Renal cortical epithelial cell (primary cell): ENCODE results near the gene KRTAP10-1. TPM values are rescaled to one million over a fixed set of nuclear protein-coding genes. Genes with fewer than 3 reads are reported as not detected.

Source experiments
- DNase-seq: peaks from one replicate; pipeline ENCODE4 v3.0.0-alpha.2; 2011; ENCODE audit warnings: low read depth
- total RNA-seq: library from RNA; depleted of rRNA; stranded (reverse); fragments of >200 nt; gene quantifications from 2 replicates; pipeline ENCODE4 v1.2.3, GENCODE V29; 2014

Gene KRTAP10-1
- total RNA-seq, 1 donor from 2014 or later, result not detected

DNA sequence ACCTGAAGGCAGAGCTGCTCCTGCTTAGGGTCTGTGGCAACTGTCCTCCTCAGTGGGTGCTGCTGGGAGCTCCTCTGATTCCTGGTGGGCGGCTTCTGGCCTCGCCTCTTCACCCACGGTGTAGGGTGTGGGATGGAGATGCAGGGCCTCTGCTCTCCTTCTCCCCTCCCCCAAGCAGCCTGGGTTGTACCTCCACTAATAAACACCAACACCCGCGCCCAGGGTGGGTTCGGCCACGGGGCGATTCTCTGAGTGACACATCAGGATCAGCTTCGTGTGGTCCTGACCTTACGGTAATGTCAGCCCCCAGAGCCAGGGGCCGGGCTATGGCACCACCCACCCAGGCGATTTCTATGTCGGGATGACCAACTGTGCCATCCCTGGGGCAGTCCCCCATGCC is 23.7 kb downstream of the KRTAP10-1 start:
- no peak for DNase-seq

DNA sequence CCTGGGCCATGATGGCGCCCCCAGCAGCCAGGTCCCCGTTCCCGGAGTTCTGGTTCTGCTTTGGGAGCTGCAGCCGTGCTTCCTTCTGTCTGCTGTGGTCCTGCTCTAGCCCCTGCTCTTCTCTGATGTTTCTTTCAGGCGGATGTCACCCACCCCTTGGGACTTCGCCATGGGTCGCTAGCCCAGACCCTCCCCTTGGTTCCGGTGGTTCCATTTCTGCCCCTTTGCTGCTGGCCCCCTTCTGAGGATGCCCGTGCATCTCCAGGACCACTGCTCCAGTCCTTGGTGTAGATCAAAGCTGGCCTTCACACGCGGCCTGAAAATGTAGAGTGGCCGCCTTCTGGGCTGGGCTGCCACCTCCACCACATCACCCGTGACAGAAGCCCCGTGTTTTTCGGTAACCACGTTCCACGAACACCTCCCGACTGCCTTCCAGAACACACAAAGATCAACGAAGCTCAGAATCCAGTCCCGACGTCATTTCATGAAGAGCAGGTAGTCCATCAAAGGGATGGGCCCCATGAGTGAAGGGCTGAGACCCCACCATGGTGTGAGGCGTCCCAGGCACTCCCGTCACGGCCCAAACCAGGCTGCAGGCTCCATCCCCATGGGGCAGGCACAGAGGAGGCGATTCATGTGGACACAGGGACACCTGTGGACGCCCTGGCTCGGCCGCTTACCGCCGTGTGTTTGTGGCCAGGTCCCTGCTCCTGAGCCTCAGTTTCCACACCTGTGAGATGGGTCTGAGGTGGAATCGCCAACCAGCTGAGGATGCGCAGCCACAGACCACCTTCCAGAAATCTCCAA is 24.4 kb downstream of the KRTAP10-1 start:
- no peak for DNase-seq

DNA sequence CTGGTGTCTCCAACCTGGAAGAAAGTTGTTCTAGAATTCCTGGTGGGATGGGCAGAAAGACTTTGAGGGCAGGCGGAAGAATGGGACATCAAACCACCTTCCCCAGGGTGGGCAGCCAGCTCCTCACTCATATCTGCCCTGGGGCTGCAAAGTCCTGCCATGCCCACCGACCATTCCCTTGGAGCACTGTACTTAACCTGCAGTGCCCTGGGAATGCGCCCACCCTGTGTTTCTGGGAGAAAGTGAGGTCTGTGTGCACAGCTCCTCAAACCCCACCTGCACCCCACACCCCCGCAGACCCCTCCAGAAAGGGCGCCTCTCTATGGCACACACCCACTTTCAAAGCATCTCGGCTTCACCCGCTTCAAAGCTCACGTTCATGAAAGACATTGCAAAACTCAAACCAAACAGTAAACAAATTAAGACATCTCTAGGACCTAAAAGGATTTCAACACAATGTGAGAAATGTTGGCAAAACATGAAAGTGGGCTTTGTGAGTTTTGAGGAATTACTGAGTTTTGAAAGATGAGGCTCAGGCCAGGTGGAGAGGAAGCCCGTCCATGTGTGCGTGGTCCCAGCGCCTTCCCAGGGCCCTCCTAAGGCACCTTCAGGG is 25.1 kb downstream of the KRTAP10-1 start:
- DNase-seq, result no peak

DNA sequence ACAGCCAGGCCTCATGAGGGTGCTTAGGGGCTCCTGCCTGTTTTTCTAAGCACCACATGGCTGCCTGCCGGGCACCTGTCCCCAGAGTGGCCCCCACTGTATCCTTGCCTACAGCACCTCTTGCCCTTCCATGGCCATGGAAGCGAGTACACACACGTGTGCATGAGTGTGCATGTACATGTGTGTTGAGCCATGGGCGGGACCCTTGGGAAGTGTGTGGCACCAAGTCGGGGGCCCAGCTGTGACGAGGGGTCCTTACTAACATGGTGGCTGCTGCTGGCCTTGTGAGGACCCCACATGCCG is 25.8 kb downstream of the KRTAP10-1 start:
- no peak for DNase-seq

DNA sequence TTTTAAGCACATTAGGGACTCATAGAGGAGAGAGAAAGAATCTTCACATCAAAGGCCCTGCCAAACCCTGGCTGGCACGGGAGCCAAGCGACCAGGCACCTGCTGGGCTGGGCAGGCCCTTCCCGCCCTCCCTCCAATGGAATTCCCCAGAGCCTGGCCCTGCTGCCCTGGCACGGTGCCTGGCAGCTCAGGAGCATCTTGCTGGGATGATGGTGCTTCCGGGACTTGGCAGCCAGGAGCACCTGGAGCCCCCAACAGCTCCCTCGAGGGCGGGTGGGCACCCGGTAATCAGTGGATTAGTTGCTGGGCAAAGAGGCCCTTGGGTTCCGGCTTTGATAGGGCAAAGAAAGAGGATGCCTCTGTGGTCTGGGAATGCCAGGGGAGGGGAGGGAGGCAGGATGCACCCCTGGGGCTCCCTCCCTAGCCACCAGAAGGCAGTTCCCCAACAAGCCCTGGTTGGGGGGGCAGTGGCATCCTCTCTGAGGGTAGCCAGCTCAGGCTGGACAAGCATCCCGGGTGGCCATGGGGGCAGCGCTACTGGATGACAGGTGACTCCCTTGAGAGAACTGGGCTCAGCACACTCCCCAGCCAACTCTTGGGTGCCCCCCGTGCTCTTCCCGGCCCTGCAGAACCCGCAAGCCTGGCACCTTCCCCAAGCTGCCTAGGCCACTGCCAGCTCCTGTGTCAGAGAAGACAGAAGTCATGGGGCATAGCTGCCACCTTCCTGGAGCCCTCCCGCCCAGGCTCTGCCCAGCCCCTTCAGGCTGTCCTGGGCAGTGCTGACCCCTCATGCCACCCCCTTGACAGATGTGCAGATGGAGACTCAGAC is 26.4 kb downstream of the KRTAP10-1 start:
- DNase-seq, result no peak

DNA sequence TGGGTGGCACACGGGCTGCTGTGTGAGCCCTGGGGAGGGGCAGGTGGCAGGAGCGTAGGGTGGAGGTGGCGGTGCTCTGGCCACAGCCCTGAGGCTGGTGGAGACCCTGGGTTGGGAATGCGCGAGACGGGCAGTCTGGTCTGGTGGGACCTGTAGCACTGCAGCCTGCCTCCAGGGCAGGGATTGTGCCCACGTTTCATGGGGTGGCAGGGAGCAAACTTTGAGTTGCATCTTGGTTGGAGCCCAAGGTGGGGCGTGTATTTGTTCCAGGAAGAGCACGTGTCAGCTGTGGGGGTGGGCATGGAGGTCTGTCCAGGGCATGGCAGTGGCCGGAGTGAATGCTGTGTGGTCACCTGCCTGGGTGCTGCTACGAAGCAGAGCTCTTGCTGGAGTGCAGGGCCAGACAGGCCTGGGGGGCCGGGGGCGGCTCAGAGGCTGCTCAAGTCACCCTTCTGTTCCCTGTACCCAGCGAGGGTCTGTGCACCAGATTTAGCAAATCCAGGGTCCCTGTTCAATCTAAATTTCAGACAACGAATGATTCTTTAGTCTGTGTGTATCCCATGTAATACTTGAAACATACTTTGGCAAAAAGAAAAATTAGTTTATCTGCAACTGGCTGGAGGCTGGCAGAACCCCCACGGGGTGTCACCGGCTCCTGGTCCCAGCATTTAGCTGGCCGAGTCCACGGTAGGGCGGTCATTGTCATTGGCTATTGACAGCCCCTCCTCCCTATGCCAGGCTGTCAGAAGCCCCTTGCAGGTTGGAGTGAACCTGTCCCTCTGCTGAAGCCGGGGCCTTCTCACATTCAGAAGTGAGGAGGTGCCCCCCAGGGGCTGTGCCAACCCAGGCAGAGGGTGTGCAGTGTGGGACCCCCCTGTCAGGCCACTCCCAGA is 27.3 kb downstream of the KRTAP10-1 start:
- DNase-seq, result no peak

DNA sequence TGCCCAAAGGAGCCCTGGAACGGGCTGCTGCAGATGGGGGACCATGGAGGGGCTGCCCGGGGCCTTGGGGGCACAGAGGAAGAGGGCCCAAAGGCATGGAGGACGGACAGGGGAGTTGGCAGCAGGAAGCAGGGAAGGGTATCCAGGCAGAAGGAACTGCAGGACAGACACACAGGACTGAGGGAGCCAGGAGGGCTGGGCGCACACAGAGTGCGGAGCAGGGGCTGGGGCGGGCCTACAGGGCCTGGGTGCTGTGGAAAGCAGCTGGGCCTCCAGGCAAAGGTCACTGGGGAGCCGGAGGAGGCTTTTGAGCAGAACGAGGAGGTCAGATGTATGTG is 28.1 kb downstream of the KRTAP10-1 start:
- DNase-seq, result no peak

DNA sequence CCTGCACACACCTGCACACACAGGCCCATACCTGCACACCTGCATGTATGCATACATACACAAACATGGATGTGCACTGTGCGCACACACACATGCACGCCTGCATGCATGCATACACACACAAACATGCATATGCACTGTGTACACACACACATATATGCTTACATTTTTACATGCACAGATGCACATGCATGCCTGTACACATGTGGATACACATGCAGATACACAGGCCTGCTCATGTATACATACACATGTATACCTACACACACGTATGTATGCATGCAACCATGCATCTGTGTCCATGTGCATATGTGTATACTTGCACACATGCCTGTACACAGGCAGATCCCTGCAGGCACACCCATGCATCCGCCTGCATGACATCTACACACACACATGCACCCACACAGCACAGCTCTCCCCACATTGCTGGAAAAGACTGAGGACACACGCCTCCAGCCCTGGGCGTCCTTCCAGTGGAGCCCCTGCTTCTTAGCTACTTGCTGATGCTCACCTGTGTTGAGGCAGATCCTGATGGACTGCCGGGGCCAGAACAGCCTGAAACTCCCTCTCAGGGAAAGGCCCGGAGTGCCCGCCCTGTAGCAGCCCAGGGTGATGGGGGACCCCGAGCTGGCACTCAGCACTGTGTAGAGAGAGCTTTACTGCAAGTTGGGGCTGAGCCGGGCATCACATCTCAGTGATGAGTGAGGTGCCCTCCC is 28.6 kb downstream of the KRTAP10-1 start:
- DNase-seq, result no peak

DNA sequence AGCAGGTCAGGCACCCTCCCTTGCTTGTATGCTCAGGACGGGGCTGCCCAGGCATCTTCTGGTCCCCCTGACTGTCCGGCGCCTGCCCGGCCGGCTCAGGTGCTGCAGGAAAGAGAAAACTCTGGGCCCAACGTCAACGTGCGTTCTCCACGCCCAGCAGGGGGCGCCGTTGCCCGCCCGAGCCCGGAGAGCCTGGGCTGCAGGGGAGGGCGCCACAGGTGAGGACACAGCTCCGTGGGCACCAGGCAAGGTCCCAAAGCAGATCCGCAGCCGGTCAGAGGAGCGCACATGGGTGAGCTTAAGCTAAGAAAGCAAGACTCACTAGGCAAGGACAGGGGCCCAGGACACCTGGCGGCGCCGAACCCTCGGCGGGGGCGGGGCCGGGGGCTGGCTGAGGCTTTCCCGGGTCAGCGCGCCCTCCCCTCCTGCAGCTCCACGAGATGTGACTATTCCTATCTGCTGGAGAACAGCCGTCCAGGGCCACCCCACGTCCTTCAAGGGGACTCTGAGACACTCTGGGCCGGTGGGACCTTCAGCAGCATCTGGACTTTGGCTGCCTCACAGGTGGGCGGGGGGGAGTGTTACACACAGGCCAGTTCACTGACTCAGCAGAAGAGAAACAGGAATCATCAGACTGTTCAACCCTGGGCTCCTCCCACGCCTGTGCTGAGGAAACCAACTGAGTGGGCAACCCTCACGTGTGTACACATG is 29.3 kb downstream of the KRTAP10-1 start:
- no peak for DNase-seq

DNA sequence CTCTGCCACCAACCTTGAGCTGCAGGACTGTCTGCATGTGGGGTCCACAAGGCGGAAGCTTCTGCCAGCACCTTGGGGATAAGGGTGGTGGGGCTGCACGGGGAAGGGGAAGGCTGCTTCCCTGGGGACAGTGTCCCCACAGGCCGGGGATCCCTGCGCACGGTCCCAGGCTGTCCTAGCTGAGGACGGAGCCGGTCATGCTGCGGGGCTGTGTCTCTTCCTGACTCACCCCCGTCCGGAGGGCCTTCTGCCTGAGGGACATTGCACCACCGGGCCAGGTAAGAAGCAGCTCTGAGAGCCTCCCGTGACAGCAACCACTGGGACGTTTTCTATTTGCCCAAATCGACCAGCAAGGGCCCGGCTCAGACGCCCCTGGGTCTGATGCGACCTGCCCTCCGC is 29.9 kb downstream of the KRTAP10-1 start:
- no peak for DNase-seq

DNA sequence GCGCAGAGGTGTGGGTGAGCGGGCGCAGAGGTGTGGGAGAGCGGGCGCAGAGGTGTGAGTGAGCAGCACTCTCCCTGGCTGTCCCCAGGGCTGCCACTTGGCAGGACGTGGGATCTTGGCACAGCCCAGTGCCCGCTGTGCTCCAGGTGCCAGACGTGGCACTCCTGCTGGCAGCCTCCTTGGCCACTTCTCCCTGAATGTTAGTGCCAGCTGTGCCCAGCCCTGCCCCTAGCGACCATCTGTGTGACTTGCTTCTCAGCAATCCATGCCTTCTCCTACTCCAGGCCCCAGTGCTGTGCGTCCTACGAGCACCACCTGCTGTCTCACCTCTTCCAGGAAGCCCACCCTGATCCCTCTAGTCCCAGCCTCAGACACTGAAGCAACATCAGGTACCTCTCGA is 30.5 kb downstream of the KRTAP10-1 start:
- DNase-seq, result no peak

DNA sequence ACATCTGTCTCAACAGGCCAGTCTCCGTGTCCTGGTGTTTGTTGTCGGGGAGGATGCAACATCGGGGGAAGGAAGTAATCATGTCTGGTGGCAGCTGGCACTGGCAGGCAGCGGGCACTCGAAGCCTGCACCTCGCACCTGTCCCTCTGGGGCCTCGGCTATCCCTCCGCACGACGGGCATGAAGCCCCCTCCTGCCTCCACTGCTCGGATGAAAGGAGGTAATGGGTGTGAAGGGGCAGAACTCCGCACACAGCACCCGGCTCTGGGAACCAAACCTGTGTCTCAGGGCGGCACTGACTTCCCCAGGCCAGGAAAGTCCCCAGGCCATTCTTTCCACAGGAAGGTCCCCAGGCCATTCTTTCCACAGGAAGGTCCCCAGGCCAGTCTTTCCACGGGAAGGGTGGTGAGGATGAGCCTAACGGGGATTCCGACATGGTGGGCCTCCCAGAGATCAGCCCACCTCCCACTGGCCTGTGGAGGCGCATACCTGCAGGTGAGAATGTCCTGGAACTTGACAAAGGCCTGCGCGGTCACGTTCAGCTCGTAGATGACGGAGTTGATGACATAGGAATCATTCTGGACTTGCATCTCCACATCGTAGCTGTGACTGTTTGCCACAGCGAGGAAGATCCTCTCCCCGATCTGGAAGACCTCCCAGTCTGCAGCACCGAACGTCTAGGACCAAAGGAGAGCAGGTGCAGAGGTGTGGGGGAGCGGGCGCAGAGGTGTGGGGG is 31.1 kb downstream of the KRTAP10-1 start:
- no peak for DNase-seq

DNA sequence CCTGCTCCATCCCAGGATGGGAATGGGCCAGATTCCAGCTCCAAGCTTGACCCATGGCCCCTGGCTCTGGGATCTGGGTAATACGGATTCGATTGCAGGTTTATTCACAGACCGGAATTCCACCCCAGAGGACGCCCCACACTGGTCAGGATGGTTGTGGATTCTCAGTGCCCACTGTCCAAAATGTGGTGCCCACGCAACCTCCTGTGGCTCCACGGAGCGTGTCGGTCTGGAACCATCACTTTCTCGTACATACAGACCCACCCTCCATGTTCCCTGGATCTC is 31.6 kb downstream of the KRTAP10-1 start:
- no peak for DNase-seq

DNA sequence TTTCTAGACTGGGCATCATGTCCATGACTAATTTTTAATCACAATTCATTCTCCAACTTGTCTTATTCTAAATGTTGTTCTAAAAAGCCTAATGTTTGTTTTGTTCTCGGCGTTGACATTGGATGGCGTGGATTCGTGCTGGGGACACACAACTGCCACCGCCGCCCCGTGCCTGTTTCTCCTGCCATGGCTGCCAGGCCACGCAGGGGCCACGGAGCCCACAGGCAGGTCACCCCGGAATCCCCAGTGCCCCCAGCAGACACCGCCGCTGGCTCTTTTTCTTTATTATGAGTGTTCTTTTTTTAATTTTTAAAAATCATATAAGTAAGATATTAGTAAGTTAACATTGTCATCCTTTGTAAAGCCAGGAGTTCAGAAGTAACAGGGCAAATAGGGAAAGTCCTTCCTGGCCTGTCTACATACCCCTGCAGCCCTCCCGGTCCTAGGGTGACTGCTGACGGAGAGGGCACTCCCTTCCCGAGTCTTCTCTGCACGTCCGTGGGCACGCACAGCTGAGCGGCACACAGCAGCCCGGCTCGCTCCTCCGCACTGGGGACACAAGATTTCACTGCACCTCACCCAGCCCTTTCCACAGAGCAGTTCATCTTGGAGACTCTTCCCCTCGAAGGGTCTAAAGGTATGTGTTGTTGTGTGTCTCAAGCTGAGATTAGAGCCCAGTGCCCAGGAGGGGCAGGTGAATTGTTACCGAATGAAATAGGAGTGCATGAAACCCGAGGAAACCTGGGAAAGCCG is 32.1 kb downstream of the KRTAP10-1 start:
- no peak for DNase-seq

DNA sequence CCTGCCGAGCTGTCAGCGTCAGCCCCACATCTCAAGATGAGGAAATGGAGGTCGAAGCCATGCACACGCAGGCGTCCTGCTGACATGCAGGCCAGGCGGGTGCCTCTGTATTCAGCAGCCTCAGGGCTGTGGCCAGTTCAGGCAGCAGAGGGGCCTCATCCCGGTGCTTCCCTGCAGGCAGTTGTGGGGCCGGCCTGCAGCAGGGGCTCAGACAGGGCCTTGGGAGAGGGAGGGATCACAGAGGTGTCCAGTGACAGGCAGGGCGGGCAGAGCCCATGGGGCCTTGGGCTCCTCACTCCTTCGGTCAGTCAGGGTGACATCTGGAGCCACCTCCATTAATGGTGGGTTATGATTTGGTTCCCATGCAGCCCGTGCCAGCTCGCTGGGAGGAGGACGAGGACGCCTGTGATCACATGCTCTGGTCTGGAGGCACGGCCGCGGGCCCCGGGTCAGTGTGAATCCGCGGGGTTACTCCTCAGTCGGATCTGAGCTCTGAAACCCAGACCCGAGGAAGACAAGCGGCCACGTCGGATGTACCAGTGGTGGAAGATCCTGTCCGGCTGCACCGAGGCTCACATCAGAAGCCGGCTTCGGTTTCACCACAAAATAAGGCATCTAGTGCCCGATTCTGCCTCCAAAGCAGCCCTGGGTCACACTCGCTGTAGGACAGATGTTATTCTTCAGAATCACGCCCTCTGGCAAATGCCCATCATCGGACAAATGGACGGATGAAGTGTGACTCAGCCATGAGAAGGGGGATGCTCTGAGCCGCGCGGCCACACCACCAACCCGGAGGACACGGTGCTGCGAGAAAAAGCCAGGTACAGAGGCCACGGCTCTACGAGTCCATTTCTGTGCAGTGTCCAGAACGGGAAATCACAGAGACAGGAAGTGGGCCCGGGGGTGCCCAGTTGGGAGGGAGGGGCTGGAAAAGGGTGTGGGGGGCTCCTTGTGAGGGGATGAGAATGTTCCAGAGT is 33.4 kb downstream of the KRTAP10-1 start:
- no peak for DNase-seq

DNA sequence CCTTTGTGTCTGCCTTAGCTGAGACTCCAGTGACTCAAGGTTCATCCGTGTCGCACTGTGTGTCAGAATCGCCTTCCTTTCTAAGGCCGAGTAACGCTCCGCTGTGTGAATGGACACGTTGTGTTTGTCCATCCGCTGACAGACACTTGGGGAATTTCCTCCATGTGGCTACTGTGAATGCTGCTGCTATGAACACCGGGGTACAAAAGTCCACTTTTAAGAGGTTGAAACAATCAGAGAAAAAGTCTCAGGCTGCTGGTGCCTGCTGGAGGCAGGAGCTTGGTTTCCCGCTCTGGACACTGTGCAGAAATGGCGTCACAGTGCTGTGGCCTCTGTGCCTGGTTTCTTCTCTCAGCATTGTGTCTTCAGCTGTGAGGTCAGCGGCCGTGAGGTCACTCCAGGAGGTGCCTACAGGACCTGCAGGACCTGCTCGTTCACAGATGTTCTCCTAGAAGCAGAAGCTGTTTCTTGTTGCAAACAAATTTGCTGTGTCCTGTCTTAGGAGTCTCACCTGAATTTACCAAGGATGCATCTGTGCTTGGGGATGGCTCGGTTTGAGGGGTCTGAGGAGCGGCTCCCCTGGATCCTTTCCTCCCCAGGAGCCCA is 34.2 kb downstream of the KRTAP10-1 start:
- DNase-seq, result no peak

DNA sequence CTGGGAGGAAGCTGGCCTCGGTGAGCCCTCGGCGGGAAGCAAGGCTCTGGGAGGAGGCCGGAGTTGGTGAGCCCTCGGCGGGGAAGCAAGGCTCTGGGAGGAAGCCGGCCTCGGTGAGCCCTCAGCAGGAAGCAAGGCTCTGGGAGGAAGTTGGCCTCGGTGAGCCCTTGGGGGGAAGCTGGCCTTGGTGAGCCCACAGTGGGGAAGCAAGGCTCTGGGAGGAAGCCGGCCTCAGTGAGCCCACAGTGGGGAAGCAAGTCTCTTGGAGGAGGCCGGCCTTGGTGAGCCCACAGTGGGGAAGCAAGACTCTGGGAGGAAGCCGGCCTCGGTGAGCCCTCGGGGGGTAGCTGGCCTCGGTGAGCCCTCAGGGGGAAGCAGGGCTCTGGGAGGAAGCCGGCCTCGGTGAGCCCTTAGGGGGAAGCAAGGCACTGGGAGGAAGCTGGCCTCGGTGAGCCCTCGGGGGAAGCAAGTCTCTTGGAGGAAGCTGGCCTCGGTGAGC is 36.0 kb downstream of the KRTAP10-1 start:
- DNase-seq, result no peak
